ENCODE results near the gene PLXNB1. TPM values are rescaled to one million over a fixed set of nuclear protein-coding genes. Genes with fewer than 3 reads are reported as not detected.
A peak's percentile ranks its signal among the peaks of the same experiment; 100 is the strongest.

PLXNB1 gene
- total and polyA plus RNA-seq, 2 of the 13 experiments (the other 11 are each of a cell fraction or from before 2014, with no cell fraction given), result 86.0 to 143 TPM

DNA sequence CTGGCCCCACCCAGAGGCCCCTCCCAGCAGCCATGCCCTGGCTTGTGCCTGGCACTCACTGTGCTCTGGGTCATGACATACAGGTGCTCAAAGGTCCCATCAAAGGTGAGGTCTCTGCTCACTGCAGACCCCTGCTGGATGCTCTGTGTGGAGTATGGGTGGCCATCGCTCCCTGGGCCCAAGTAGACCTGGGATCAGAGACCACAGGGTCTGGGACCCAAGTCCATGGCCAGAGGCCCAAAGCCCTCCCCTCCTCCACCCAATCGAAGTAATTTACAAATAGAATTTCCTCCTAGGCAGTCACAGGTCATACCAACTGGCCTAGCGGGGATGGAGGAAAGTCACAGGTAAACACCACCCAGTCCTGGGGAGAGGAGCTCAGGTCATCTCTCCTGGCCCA, 7.6 kb downstream of the PLXNB1 start (continued):
- TF ChIP-seq ZNF629 (CRISPR knock-in tag; conservative IDR thresholded peaks at IDR 0.05), result no peak
- no peak for TF ChIP-seq ZNF20 (CRISPR knock-in tag; IDR thresholded peaks at IDR 0.05)
- no peak for TF ChIP-seq CC2D1A (CRISPR knock-in tag; IDR thresholded peaks at IDR 0.05)
- TF ChIP-seq KDM4B (CRISPR knock-in tag; IDR thresholded peaks at IDR 0.05), result no peak
- TF ChIP-seq SMC3 (IDR thresholded peaks at IDR 0.05; ENCODE audit: low read length), result 0 out of 2 replicates have a peak, but pooled peaks have one; percentile 0
- TF ChIP-seq, protein P1, sequence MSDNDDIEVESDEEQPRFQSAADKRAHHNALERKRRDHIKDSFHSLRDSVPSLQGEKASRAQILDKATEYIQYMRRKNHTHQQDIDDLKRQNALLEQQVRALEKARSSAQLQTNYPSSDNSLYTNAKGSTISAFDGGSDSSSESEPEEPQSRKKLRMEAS (IDR thresholded peaks at IDR 0.05), result no peak
- no peak for TF ChIP-seq TEAD2 (CRISPR knock-in tag; IDR thresholded peaks at IDR 0.05)
- TF ChIP-seq DMAP1 (CRISPR knock-in tag; IDR thresholded peaks at IDR 0.05), result no peak
- TF ChIP-seq, protein P2, sequence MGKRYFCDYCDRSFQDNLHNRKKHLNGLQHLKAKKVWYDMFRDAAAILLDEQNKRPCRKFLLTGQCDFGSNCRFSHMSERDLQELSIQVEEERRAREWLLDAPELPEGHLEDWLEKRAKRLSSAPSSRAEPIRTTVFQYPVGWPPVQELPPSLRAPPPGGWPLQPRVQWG (CRISPR knock-in tag; IDR thresholded peaks at IDR 0.05; ENCODE audit: borderline replicate concordance, low read depth), result no peak
- TF ChIP-seq ZFP36 (IDR thresholded peaks at IDR 0.05; ENCODE audit: borderline replicate concordance, low read depth, low read length, partially characterized antibody), result no peak
- TF ChIP-seq NCOA2 (CRISPR knock-in tag; IDR thresholded peaks at IDR 0.05), result no peak
- TF ChIP-seq, protein P3, sequence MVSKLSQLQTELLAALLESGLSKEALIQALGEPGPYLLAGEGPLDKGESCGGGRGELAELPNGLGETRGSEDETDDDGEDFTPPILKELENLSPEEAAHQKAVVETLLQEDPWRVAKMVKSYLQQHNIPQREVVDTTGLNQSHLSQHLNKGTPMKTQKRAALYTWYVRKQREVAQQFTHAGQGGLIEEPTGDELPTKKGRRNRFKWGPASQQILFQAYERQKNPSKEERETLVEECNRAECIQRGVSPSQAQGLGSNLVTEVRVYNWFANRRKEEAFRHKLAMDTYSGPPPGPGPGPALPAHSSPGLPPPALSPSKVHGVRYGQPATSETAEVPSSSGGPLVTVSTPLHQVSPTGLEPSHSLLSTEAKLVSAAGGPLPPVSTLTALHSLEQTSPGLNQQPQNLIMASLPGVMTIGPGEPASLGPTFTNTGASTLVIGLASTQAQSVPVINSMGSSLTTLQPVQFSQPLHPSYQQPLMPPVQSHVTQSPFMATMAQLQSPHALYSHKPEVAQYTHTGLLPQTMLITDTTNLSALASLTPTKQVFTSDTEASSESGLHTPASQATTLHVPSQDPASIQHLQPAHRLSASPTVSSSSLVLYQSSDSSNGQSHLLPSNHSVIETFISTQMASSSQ (IDR thresholded peaks at IDR 0.05; ENCODE audit: low read depth), result no peak
- TF ChIP-seq, protein P3 (CRISPR knock-in tag; IDR thresholded peaks at IDR 0.05; ENCODE audit: borderline replicate concordance), result no peak
- TF ChIP-seq NCOA5 (CRISPR knock-in tag; IDR thresholded peaks at IDR 0.05), result no peak
- no peak for TF ChIP-seq ZNF484 (CRISPR knock-in tag; IDR thresholded peaks at IDR 0.05; ENCODE audit: borderline replicate concordance, low read depth)
- TF ChIP-seq ATF1 (CRISPR knock-in tag; IDR thresholded peaks at IDR 0.05), result no peak
- no peak for TF ChIP-seq RBFOX2 (IDR thresholded peaks at IDR 0.05; ENCODE audit: low read depth, low read length)
- no peak for TF ChIP-seq KLF15 (CRISPR knock-in tag; IDR thresholded peaks at IDR 0.05; ENCODE audit: borderline replicate concordance)
- TF ChIP-seq PCBP2 (optimal IDR thresholded peaks at IDR 0.05; ENCODE audit: low read depth, low read length, poor library complexity, severe bottlenecking), result no peak
- peak; percentile 15 for TF ChIP-seq AGO2 (optimal IDR thresholded peaks at IDR 0.05; ENCODE audit: low read depth, low read length)
- no peak for TF ChIP-seq DR1 (CRISPR knock-in tag; IDR thresholded peaks at IDR 0.05)
- TF ChIP-seq NFKB2 (CRISPR knock-in tag; IDR thresholded peaks at IDR 0.05; ENCODE audit: borderline replicate concordance), result no peak
- TF ChIP-seq, protein P4, sequence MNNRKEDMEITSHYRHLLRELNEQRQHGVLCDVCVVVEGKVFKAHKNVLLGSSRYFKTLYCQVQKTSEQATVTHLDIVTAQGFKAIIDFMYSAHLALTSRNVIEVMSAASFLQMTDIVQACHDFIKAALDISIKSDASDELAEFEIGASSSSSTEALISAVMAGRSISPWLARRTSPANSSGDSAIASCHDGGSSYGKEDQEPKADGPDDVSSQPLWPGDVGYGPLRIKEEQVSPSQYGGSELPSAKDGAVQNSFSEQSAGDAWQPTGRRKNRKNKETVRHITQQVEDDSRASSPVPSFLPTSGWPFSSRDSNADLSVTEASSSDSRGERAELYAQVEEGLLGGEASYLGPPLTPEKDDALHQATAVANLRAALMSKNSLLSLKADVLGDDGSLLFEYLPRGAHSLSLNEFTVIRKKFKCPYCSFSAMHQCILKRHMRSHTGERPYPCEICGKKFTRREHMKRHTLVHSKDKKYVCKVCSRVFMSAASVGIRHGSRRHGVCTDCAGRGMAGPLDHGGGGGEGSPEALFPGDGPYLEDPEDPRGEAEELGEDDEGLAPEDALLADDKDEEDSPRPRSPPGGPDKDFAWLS (CRISPR knock-in tag; IDR thresholded peaks at IDR 0.05; ENCODE audit: borderline replicate concordance), result no peak
- no peak for TF ChIP-seq EP300 (IDR thresholded peaks at IDR 0.05; ENCODE audit: low read depth in 2 of 2, low read length in 2 of 2)
- TF ChIP-seq EP300 (CRISPR knock-in tag; IDR thresholded peaks at IDR 0.05; ENCODE audit: borderline replicate concordance), result no peak
- TF ChIP-seq NCOR1 (IDR thresholded peaks at IDR 0.05; ENCODE audit: borderline replicate concordance, low read length), result peak; percentile 77

All from HepG2 (cell line).